Measurements from ENCODE around the gene ACTG2. TPM values are rescaled to one million over a fixed set of nuclear protein-coding genes. Genes with fewer than 3 reads are reported as not detected.

Gene ACTG2
- total and polyA plus RNA-seq, 2 donors from 2014 or later = 6.6 to 13.7 TPM

DNA sequence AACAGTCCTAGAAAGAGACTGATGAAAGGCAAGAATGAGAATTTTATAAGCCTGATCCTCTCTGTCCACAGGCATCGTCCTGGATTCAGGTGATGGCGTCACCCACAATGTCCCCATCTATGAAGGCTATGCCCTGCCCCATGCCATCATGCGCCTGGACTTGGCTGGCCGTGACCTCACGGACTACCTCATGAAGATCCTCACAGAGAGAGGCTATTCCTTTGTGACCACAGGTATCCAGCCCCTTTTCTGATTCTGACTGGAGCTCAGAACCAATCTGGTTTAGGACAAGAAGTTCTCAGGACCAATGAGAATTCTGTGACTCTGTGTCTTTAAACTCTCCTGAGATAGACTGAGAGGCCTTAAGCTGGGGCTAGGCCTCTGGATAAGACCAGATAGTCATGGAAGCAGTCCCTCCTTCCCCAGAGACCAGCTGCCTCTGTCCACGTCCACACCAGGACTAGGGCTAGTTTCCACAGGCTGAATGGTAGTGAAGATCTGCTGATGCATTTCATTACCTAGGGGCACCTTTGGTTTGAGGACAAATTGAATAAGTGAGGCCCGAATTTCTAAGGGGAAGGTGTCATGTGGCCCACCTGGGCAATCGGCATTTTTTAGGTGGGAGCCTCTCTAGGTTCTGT lies 20.7 kb downstream of the ACTG2 start:
- FAIRE-seq = no peak

GRCh38 chr2:73914667-73915066 lies 21.9 kb downstream of the ACTG2 start:
- Histone ChIP-seq H3K9ac (ENCODE audit: low read length in 3 of 3) (no peak overlapping the region), H3K4me3 (ENCODE audit: low read length in 3 of 3) (no peak overlapping the region), H3K27ac (ENCODE audit: low read depth in 2 of 2, low read length in 2 of 2) (no peak overlapping the region), H3K27me3 (ENCODE audit: control insufficient read depth, insufficient read depth, low read length) (no peaks in the 10 kb centered on the region), H3K9me3 (ENCODE audit: control insufficient read depth in 2 of 3, insufficient read depth in 1 of 3, low read length in 3 of 3) (no peaks in the 10 kb centered on the region), H3K4me1 (ENCODE audit: control insufficient read depth in 2 of 3, insufficient read depth in 2 of 3, low read depth in 1 of 3, low read length in 3 of 3) (no peaks in the 10 kb centered on the region), H3K36me3 (ENCODE audit: control insufficient read depth in 2 of 3, insufficient read depth in 3 of 3, low read length in 3 of 3) (no peaks in the 10 kb centered on the region)
- no peak for DNase-seq
- FAIRE-seq = no peak
- TF ChIP-seq, protein P1, sequence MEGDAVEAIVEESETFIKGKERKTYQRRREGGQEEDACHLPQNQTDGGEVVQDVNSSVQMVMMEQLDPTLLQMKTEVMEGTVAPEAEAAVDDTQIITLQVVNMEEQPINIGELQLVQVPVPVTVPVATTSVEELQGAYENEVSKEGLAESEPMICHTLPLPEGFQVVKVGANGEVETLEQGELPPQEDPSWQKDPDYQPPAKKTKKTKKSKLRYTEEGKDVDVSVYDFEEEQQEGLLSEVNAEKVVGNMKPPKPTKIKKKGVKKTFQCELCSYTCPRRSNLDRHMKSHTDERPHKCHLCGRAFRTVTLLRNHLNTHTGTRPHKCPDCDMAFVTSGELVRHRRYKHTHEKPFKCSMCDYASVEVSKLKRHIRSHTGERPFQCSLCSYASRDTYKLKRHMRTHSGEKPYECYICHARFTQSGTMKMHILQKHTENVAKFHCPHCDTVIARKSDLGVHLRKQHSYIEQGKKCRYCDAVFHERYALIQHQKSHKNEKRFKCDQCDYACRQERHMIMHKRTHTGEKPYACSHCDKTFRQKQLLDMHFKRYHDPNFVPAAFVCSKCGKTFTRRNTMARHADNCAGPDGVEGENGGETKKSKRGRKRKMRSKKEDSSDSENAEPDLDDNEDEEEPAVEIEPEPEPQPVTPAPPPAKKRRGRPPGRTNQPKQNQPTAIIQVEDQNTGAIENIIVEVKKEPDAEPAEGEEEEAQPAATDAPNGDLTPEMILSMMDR (IDR thresholded peaks at IDR 0.05; ENCODE audit: borderline replicate concordance, extremely low read depth, insufficient read depth) = no peak
- intact Hi-C loops (cut with DNase I) = no loop called here

More for the DNA sequence above, 20.7 kb downstream of the ACTG2 start:
- no peaks in the 10 kb centered on the region for H3K36me3 ChIP-seq (ENCODE audit: control insufficient read depth in 2 of 3, insufficient read depth in 3 of 3, low read length in 3 of 3)
- intact Hi-C loops (cut with DNase I) = no loop called here
- H3K9ac ChIP-seq (ENCODE audit: low read length in 3 of 3) = no peak overlapping the region
- TF ChIP-seq, protein P1 (IDR thresholded peaks at IDR 0.05; ENCODE audit: borderline replicate concordance, extremely low read depth, insufficient read depth) = no peak
- H3K4me3 ChIP-seq (ENCODE audit: low read length in 3 of 3) = no peak overlapping the region
- DNase-seq = no peak
- H3K27ac ChIP-seq (ENCODE audit: low read depth in 2 of 2, low read length in 2 of 2) = no peak overlapping the region
- H3K27me3 ChIP-seq (ENCODE audit: control insufficient read depth, insufficient read depth, low read length) = no peaks in the 10 kb centered on the region
- H3K4me1 ChIP-seq (ENCODE audit: control insufficient read depth in 2 of 3, insufficient read depth in 2 of 3, low read depth in 1 of 3, low read length in 3 of 3) = peaks cover 0 to 5% (median 4%) of the 10 kb centered on the region in 3 donors
- H3K9me3 ChIP-seq (ENCODE audit: control insufficient read depth in 2 of 3, insufficient read depth in 1 of 3, low read length in 3 of 3) = no peaks in the 10 kb centered on the region

- no peak for FAIRE-seq
- Histone ChIP-seq H3K36me3 (ENCODE audit: control insufficient read depth in 2 of 3, insufficient read depth in 3 of 3, low read length in 3 of 3) (no peaks in the 10 kb centered on the region), H3K9me3 (ENCODE audit: control insufficient read depth in 2 of 3, insufficient read depth in 1 of 3, low read length in 3 of 3) (no peaks in the 10 kb centered on the region), H3K27ac (ENCODE audit: low read depth in 2 of 2, low read length in 2 of 2) (no peak overlapping the region), H3K4me3 (ENCODE audit: low read length in 3 of 3) (no peak overlapping the region), H3K9ac (ENCODE audit: low read length in 3 of 3) (no peak overlapping the region), H3K27me3 (ENCODE audit: control insufficient read depth, insufficient read depth, low read length) (no peaks in the 10 kb centered on the region), H3K4me1 (ENCODE audit: control insufficient read depth in 2 of 3, insufficient read depth in 2 of 3, low read depth in 1 of 3, low read length in 3 of 3) (no peaks in the 10 kb centered on the region)
- TF ChIP-seq, protein P1 (IDR thresholded peaks at IDR 0.05; ENCODE audit: borderline replicate concordance, extremely low read depth, insufficient read depth) = no peak
- intact Hi-C loops (cut with DNase I) = no loop called here
- DNase-seq = no peak
These were observed 22.7 kb downstream of the ACTG2 start for GRCh38 chr2:73915437-73915993.
